HepG2 (cell line): Measurements from ENCODE around the gene PRAMEF17.
"Not testable (repeated sequence)": the region's sequence is repeated elsewhere in the genome, so short reads cannot be mapped to it uniquely, and the experiment has no call there.

Experiments
- BRCA1 ChIP-seq: sonication (generic); formaldehyde crosslinking; IDR thresholded peaks from 2 replicates; pipeline ENCODE4 v1.4.0; 2020; ENCODE audit warnings: missing genetic modification reagents
- PCBP1 ChIP-seq: fragments of 200-400 bp; formaldehyde crosslinking; IDR thresholded peaks from 2 replicates; pipeline ENCODE4 v1.6.1; 2017; ENCODE audit warnings: mild to moderate bottlenecking, low read depth, low read length, borderline replicate concordance
- TAF1 ChIP-seq: sonication (generic); formaldehyde crosslinking; IDR thresholded peaks from 2 replicates; pipeline ENCODE4 v1.4.0; 2020; ENCODE audit warnings: missing genetic modification reagents
- ZZZ3 ChIP-seq: sonication (generic); formaldehyde crosslinking; IDR thresholded peaks from 2 replicates; pipeline ENCODE4 v1.4.0; 2020; ENCODE audit warnings: missing genetic modification reagents, mild to moderate bottlenecking, borderline replicate concordance
- TF ChIP-seq, protein P1 (sequence below): sonication (generic); formaldehyde crosslinking; conservative IDR thresholded peaks from 2 replicates; pipeline ENCODE4 v1.4.0; 2020; ENCODE audit warnings: missing genetic modification reagents

DNA sequence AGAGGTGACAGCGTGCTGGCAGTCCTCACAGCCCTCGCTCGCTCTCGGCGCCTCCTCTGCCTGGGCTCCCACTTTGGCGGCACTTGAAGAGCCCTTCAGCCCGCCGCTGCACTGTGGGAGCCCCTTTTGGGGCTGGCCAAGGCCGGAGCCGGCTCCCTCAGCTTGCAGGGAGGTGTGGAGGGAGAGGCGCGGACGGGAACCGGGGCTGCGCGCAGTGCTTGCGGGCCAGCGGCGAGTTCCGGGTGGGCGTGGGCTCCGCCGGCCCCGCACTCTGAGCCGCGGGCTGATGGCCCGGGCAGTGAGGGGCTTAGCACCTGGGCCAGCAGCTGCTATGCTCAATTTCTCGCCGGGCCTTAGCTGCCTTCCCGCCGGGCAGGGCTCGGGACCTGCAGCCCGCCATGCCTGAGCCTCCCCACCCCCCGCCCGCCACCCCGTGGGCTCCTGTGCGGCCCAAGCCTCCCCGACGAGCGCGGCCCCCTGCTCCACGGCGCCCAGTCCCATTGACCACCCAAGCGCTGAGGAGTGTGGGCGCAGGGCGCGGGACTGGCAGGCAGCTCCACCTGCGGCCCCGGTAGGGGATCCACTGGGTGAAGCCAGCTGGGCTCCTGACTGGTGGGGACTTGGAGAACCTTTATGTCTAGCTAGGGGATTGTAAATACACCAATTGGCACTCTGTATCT is 49.8 kb downstream of the PRAMEF17 start:
- TF ChIP-seq PCBP1; ZZZ3 (CRISPR knock-in tag); BRCA1 (CRISPR knock-in tag); TAF1 (CRISPR knock-in tag): not testable (repeated sequence)
- TF ChIP-seq, protein P1, sequence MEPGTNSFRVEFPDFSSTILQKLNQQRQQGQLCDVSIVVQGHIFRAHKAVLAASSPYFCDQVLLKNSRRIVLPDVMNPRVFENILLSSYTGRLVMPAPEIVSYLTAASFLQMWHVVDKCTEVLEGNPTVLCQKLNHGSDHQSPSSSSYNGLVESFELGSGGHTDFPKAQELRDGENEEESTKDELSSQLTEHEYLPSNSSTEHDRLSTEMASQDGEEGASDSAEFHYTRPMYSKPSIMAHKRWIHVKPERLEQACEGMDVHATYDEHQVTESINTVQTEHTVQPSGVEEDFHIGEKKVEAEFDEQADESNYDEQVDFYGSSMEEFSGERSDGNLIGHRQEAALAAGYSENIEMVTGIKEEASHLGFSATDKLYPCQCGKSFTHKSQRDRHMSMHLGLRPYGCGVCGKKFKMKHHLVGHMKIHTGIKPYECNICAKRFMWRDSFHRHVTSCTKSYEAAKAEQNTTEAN (CRISPR knock-in tag) = not testable (repeated sequence)
